HepG2 (cell line): Measurements from ENCODE around the gene ABHD17A. TPM values are rescaled to one million over a fixed set of nuclear protein-coding genes. Genes with fewer than 3 reads are reported as not detected.

ENCODE experiments used
- CHD2 ChIP-seq: IDR thresholded peaks from 2 replicates; pipeline ENCODE4 v1.6.1; 2011; ENCODE audit warnings: low read depth, low read length, improper control_type of control experiment
- EHMT2 ChIP-seq: fragments of 200-600 bp; sonication (generic); IDR thresholded peaks from 2 replicates; pipeline ENCODE4 v1.7.0; 2017; ENCODE audit warnings: antibody characterized with exemption, low read depth, low read length, borderline replicate concordance
- MYC ChIP-seq: sonication (generic); formaldehyde crosslinking; IDR thresholded peaks from 2 replicates; pipeline ENCODE4 v1.9.0; 2021; ENCODE audit warnings: missing genetic modification reagents, borderline replicate concordance
- ZNF3 ChIP-seq: IDR thresholded peaks from 2 replicates; pipeline ENCODE4 v1.7.0; 2017; ENCODE audit warnings: inconsistent platforms
- ZNF350 ChIP-seq: sonication (generic); formaldehyde crosslinking; IDR thresholded peaks from 2 replicates; pipeline ENCODE4 v1.4.0; 2020; ENCODE audit warnings: mild to moderate bottlenecking, low read depth, missing genetic modification reagents, borderline replicate concordance
- polyA plus RNA-seq, 8 experiments: library from polyadenylated mRNA; depleted of rRNA in 3 of 8; stranded (reverse) in 7 of 8; unstranded in 1 of 8; fragments of >200 nt; fragmentation: Illumina TruSeq in 4 of 8; extraction: Trizol in 4 of 8; gene quantifications; 2 replicates each; pipeline versions ENCODE4 v1.2.1 to v1.2.3, GENCODE V29; 2011 to 2016; ENCODE audit warnings: low read depth in 4 of 8, missing spikeins in 1 of 8, mixed read lengths in 1 of 8; ENCODE audit not compliant: insufficient read depth in 1 of 8
- total RNA-seq, 5 experiments: library from RNA; depleted of rRNA; stranded (reverse); fragments of >200 nt; fragmentation: Illumina TruSeq; extraction: Trizol; gene quantifications; 2 replicates each; pipeline ENCODE4 v1.2.3, GENCODE V29; 2016; ENCODE audit warnings: low read depth in 1 of 5
- TF ChIP-seq, protein P1 (sequence below): sonication (generic); formaldehyde crosslinking; conservative IDR thresholded peaks from 2 replicates; pipeline ENCODE4 v1.4.0; 2020; ENCODE audit warnings: mild to moderate bottlenecking, missing genetic modification reagents, moderate library complexity
- TF ChIP-seq, protein P2 (sequence below): sonication (generic); formaldehyde crosslinking; IDR thresholded peaks from 2 replicates; pipeline ENCODE4 v1.9.0; 2021; ENCODE audit warnings: missing genetic modification reagents, mild to moderate bottlenecking, borderline replicate concordance
- TF ChIP-seq, protein P3 (sequence below): sonication (generic); formaldehyde crosslinking; IDR thresholded peaks from 2 replicates; pipeline ENCODE4 v1.5.1; 2020; ENCODE audit warnings: mild to moderate bottlenecking, missing genetic modification reagents, borderline replicate concordance
- TF ChIP-seq, protein P4 (sequence below): sonication (generic); formaldehyde crosslinking; IDR thresholded peaks from 2 replicates; pipeline ENCODE4 v1.4.0; 2020; ENCODE audit warnings: missing genetic modification reagents
- TF ChIP-seq, protein P5 (sequence below): IDR thresholded peaks from 2 replicates; pipeline ENCODE4 v1.6.1; 2016; ENCODE audit warnings: low read depth
- TF ChIP-seq, protein P6 (sequence below): sonication (generic); formaldehyde crosslinking; IDR thresholded peaks from 2 replicates; pipeline ENCODE4 v1.4.0; 2020; ENCODE audit warnings: missing genetic modification reagents, low read depth, mild to moderate bottlenecking, borderline replicate concordance
- TF ChIP-seq, protein P7 (sequence below): sonication (generic); formaldehyde crosslinking; IDR thresholded peaks from 2 replicates; pipeline ENCODE4 v1.9.0; 2022; ENCODE audit warnings: missing genetic modification reagents, mild to moderate bottlenecking, borderline replicate concordance
- TF ChIP-seq, protein P8 (sequence below): sonication (generic); formaldehyde crosslinking; conservative IDR thresholded peaks from 2 replicates; pipeline ENCODE4 v1.4.0; 2020; ENCODE audit warnings: missing genetic modification reagents

The ABHD17A gene
- total and polyA plus RNA-seq, 2 of the 13 experiments (the other 11 are each of a cell fraction or from before 2014, with no cell fraction given): 27.7 to 40.8 TPM

DNA sequence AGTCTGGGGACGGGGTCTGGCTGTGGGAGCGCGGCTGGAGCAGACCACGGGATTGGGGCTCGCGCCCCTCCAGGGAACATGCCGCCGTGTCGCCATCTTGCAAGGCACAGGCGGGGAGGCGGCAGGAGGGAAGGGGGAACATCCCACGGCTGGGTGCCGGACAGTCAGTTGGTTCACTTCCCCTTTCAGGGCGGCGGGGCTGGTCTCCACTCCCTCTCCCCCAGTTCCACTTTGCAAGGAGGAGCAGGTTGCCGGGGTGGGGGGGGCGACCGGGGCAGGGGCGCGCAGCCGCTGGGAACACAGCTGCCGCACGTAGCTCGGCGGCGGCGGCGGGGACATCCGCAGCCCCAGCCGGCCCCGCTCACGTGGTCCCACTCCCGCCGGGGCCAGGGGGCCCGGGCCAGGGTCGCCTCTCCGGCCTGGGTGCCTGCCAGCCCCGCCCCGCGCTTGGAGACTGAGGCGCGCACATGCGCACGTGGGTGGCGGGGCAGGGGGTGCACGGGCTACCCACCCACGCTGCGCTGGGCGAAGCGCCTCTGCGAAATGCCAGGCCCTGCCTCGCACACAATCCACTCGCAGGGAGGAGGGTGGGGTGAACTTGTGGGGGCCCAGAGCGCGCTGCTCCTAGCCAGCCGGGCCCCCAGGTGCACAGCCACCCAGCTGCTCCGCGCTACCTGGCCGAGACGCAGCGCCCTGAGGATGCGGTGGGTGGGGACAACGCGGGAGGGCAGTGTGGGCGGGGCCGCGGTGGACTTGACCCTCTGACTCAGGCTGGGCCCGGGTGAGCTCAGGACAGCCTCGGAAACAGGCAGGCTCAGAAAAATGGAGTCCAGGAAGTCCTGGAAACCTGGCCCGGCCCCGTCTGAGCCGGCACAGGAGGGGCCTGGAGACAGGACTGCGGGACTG is 28.3 kb downstream of the ABHD17A start (continued):
- TF ChIP-seq, protein P1, sequence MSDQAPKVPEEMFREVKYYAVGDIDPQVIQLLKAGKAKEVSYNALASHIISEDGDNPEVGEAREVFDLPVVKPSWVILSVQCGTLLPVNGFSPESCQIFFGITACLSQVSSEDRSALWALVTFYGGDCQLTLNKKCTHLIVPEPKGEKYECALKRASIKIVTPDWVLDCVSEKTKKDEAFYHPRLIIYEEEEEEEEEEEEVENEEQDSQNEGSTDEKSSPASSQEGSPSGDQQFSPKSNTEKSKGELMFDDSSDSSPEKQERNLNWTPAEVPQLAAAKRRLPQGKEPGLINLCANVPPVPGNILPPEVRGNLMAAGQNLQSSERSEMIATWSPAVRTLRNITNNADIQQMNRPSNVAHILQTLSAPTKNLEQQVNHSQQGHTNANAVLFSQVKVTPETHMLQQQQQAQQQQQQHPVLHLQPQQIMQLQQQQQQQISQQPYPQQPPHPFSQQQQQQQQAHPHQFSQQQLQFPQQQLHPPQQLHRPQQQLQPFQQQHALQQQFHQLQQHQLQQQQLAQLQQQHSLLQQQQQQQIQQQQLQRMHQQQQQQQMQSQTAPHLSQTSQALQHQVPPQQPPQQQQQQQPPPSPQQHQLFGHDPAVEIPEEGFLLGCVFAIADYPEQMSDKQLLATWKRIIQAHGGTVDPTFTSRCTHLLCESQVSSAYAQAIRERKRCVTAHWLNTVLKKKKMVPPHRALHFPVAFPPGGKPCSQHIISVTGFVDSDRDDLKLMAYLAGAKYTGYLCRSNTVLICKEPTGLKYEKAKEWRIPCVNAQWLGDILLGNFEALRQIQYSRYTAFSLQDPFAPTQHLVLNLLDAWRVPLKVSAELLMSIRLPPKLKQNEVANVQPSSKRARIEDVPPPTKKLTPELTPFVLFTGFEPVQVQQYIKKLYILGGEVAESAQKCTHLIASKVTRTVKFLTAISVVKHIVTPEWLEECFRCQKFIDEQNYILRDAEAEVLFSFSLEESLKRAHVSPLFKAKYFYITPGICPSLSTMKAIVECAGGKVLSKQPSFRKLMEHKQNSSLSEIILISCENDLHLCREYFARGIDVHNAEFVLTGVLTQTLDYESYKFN (CRISPR knock-in tag): peak; percentile 48; the same call in 1 of the 2 replicates
- TF ChIP-seq, protein P2, sequence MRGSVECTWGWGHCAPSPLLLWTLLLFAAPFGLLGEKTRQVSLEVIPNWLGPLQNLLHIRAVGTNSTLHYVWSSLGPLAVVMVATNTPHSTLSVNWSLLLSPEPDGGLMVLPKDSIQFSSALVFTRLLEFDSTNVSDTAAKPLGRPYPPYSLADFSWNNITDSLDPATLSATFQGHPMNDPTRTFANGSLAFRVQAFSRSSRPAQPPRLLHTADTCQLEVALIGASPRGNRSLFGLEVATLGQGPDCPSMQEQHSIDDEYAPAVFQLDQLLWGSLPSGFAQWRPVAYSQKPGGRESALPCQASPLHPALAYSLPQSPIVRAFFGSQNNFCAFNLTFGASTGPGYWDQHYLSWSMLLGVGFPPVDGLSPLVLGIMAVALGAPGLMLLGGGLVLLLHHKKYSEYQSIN: no peak
- TF ChIP-seq ZNF350 (CRISPR knock-in tag) (no peak), EHMT2 (no peak), ZNF3 (CRISPR knock-in tag) (no peak), CHD2 (no peak), MYC (CRISPR knock-in tag) (peak; percentile 33; the same call in 1 of the 2 replicates)
- TF ChIP-seq, protein P3, sequence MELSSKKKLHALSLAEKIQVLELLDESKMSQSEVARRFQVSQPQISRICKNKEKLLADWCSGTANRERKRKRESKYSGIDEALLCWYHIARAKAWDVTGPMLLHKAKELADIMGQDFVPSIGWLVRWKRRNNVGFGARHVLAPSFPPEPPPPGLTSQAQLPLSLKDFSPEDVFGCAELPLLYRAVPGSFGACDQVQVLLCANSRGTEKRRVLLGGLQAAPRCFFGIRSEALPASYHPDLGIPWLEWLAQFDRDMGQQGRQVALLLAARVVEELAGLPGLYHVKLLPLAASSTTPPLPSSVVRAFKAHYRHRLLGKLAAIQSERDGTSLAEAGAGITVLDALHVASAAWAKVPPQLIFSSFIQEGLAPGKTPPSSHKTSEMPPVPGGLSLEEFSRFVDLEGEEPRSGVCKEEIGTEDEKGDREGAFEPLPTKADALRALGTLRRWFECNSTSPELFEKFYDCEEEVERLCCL (CRISPR knock-in tag): no peak
- TF ChIP-seq, protein P4, sequence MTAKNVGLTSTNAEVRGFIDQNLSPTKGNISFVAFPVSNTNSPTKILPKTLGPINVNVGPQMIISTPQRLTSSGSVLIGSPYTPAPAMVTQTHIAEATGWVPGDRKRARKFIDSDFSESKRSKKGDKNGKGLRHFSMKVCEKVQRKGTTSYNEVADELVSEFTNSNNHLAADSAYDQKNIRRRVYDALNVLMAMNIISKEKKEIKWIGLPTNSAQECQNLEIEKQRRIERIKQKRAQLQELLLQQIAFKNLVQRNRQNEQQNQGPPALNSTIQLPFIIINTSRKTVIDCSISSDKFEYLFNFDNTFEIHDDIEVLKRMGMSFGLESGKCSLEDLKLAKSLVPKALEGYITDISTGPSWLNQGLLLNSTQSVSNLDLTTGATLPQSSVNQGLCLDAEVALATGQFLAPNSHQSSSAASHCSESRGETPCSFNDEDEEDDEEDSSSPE: no peak
- TF ChIP-seq, protein P5, sequence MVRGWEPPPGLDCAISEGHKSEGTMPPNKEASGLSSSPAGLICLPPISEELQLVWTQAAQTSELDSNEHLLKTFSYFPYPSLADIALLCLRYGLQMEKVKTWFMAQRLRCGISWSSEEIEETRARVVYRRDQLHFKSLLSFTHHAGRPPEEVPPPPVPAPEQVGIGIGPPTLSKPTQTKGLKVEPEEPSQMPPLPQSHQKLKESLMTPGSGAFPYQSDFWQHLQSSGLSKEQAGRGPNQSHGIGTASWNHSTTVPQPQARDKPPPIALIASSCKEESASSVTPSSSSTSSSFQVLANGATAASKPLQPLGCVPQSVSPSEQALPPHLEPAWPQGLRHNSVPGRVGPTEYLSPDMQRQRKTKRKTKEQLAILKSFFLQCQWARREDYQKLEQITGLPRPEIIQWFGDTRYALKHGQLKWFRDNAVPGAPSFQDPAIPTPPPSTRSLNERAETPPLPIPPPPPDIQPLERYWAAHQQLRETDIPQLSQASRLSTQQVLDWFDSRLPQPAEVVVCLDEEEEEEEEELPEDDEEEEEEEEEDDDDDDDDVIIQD (CRISPR knock-in tag): no peak
- TF ChIP-seq, protein P6, sequence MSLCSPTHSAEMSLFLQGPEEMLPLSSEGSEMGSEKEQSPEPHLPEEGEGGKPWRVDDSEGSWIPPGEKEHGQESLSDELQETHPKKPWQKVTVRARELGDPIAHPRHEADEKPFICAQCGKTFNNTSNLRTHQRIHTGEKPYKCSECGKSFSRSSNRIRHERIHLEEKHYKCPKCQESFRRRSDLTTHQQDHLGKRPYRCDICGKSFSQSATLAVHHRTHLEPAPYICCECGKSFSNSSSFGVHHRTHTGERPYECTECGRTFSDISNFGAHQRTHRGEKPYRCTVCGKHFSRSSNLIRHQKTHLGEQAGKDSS (CRISPR knock-in tag): 0 out of 2 replicates have a peak, but pooled peaks have one; percentile 24
- TF ChIP-seq, protein P7, sequence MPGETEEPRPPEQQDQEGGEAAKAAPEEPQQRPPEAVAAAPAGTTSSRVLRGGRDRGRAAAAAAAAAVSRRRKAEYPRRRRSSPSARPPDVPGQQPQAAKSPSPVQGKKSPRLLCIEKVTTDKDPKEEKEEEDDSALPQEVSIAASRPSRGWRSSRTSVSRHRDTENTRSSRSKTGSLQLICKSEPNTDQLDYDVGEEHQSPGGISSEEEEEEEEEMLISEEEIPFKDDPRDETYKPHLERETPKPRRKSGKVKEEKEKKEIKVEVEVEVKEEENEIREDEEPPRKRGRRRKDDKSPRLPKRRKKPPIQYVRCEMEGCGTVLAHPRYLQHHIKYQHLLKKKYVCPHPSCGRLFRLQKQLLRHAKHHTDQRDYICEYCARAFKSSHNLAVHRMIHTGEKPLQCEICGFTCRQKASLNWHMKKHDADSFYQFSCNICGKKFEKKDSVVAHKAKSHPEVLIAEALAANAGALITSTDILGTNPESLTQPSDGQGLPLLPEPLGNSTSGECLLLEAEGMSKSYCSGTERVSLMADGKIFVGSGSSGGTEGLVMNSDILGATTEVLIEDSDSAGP (CRISPR knock-in tag): 0 out of 2 replicates have a peak, but pooled peaks have one; percentile 33
- TF ChIP-seq, protein P8, sequence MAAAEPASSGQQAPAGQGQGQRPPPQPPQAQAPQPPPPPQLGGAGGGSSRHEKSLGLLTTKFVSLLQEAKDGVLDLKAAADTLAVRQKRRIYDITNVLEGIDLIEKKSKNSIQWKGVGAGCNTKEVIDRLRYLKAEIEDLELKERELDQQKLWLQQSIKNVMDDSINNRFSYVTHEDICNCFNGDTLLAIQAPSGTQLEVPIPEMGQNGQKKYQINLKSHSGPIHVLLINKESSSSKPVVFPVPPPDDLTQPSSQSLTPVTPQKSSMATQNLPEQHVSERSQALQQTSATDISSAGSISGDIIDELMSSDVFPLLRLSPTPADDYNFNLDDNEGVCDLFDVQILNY (CRISPR knock-in tag): no peak
